Measurements from ENCODE around the gene GABRG3. TPM values are rescaled to one million over a fixed set of nuclear protein-coding genes. Genes with fewer than 3 reads are reported as not detected.

GABRG3 gene
- total and polyA plus RNA-seq, 9 of the 15 experiments (the other 6 are each of a cell fraction or from before 2014, with no cell fraction given) = 4.0 to 15.1 (median 11.2) TPM

DNA sequence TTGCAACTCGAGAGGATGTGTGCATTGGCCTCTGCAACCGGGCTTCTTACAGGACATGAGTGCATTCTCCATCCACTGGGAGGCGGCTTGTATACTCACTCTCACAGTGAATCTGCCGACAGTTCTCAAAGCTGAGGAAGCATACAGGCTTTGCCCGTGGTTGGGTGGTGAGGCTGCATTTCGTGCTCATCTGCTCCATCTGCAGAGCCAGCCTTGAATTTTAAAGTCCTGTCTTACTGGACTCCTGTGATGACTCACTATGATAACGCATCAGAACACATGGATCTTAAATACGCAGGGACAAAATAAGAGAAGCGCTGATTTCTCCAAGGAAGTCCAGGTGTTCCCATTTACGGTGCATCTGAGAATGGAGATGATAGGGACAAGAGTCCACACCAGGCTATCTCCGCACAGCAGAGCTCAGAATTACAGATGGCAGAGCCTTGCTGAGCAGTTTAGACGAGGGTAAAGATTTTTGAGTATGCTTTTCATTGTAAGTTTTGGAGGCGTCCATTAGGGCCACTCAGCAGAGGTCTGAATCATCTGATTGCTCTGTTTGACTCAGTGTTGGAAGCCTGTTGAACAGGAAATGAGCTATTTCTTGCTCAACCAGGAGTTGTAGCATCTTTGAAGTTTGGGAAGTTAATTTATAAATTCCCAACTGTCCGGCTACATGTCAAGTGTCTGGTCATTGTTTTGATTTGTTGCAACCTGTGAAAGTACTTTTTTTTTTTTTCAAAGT is 87.1 kb downstream of the GABRG3 start:
- Histone ChIP-seq H2AFZ (ENCODE audit: low read depth, low read length) (no peak overlapping the region), H3K27me3 (ENCODE audit: control insufficient read depth in 2 of 2, insufficient read depth in 2 of 2, low read length in 2 of 2) (peaks cover 9 to 39% of the 10 kb centered on the region in 2 experiments), H3K9me1 (ENCODE audit: control insufficient read depth, insufficient read depth, low read length) (no peaks in the 10 kb centered on the region), H3K9ac (ENCODE audit: insufficient read depth in 1 of 2, low read depth in 2 of 2, low read length in 2 of 2) (no peak overlapping the region), H3K79me2 (ENCODE audit: control insufficient read depth, insufficient read depth, low read length) (no peaks in the 10 kb centered on the region), H3K36me3 (ENCODE audit: control insufficient read depth, insufficient read depth, low read length) (no peaks in the 10 kb centered on the region), H3K4me1 (replicated peaks in 1 of 2; ENCODE audit: control insufficient read depth in 2 of 2, insufficient read depth in 2 of 2, low read length in 2 of 2) (no peaks in the 10 kb centered on the region), H3K4me3 (no peak overlapping the region), H3K27ac (ENCODE audit: extremely low read depth, low read depth, low read length) (no peak overlapping the region), H3K4me2 (ENCODE audit: insufficient read depth, low read length) (no peak overlapping the region), H4K20me1 (replicated peaks; ENCODE audit: control insufficient read depth, insufficient read depth, low read length) (0 out of 2 replicates have a peak, but pooled peaks cover 2% of the 10 kb centered on the region), H3K9me3 (replicated peaks; ENCODE audit: control insufficient read depth, insufficient read depth, low read depth, low read length) (no peaks in the 10 kb centered on the region)
- 5% methylated on average over 14 of the region's 14 CpGs for WGBS (ENCODE audit: insufficient coverage, low coverage, missing lambda C conversion rate)
- no TSS peak for BruUV-seq (replicated peaks)
- in situ Hi-C loops (cut with MboI) = loop anchor here (10.0 kb wide), 1 partner anchor 297 kb away; no protein-coding TSS in a partner anchor
- DNase-seq (ENCODE audit: extremely low read depth in 1 of 4, low spot score in 3 of 4) (peak in 1 of 4 experiments; percentile 23), FAIRE-seq (peak; percentile 65), ATAC-seq (peak; percentile 66; the same call in 2 of the 3 replicates)
- intact Hi-C loops (cut with micrococcal nuclease) = loop anchor here (5.0 kb wide), 1 partner anchor 194 kb away; no protein-coding TSS in a partner anchor
- ChIA-PET CTCF (ENCODE audit: low intra/inter-chr PET ratio) (interaction anchor here (1.2 kb wide), 1 partner anchor 301 kb away, joined by 4 read pairs; no protein-coding TSS in a partner anchor), POLR2A (interaction anchor here (0.6 kb wide), 1 partner anchor 286 kb away, joined by 3 read pairs; no protein-coding TSS in a partner anchor)
- no peak for TF ChIP-seq ZNF184 (CRISPR knock-in tag; IDR thresholded peaks at IDR 0.05)
- no peak for TF ChIP-seq TEAD2 (tag; IDR thresholded peaks at IDR 0.05)
- no peak for TF ChIP-seq FOXP1 (CRISPR knock-in tag; IDR thresholded peaks at IDR 0.05)
- TF ChIP-seq ZNF263 (CRISPR knock-in tag; IDR thresholded peaks at IDR 0.05; ENCODE audit: borderline replicate concordance) = no peak
- TF ChIP-seq ZNF444 (CRISPR knock-in tag; IDR thresholded peaks at IDR 0.05) = no peak
- no peak for TF ChIP-seq SAFB2 (IDR thresholded peaks at IDR 0.05; ENCODE audit: borderline replicate concordance, low read depth, low read length, severe bottlenecking)
- TF ChIP-seq, protein P1, sequence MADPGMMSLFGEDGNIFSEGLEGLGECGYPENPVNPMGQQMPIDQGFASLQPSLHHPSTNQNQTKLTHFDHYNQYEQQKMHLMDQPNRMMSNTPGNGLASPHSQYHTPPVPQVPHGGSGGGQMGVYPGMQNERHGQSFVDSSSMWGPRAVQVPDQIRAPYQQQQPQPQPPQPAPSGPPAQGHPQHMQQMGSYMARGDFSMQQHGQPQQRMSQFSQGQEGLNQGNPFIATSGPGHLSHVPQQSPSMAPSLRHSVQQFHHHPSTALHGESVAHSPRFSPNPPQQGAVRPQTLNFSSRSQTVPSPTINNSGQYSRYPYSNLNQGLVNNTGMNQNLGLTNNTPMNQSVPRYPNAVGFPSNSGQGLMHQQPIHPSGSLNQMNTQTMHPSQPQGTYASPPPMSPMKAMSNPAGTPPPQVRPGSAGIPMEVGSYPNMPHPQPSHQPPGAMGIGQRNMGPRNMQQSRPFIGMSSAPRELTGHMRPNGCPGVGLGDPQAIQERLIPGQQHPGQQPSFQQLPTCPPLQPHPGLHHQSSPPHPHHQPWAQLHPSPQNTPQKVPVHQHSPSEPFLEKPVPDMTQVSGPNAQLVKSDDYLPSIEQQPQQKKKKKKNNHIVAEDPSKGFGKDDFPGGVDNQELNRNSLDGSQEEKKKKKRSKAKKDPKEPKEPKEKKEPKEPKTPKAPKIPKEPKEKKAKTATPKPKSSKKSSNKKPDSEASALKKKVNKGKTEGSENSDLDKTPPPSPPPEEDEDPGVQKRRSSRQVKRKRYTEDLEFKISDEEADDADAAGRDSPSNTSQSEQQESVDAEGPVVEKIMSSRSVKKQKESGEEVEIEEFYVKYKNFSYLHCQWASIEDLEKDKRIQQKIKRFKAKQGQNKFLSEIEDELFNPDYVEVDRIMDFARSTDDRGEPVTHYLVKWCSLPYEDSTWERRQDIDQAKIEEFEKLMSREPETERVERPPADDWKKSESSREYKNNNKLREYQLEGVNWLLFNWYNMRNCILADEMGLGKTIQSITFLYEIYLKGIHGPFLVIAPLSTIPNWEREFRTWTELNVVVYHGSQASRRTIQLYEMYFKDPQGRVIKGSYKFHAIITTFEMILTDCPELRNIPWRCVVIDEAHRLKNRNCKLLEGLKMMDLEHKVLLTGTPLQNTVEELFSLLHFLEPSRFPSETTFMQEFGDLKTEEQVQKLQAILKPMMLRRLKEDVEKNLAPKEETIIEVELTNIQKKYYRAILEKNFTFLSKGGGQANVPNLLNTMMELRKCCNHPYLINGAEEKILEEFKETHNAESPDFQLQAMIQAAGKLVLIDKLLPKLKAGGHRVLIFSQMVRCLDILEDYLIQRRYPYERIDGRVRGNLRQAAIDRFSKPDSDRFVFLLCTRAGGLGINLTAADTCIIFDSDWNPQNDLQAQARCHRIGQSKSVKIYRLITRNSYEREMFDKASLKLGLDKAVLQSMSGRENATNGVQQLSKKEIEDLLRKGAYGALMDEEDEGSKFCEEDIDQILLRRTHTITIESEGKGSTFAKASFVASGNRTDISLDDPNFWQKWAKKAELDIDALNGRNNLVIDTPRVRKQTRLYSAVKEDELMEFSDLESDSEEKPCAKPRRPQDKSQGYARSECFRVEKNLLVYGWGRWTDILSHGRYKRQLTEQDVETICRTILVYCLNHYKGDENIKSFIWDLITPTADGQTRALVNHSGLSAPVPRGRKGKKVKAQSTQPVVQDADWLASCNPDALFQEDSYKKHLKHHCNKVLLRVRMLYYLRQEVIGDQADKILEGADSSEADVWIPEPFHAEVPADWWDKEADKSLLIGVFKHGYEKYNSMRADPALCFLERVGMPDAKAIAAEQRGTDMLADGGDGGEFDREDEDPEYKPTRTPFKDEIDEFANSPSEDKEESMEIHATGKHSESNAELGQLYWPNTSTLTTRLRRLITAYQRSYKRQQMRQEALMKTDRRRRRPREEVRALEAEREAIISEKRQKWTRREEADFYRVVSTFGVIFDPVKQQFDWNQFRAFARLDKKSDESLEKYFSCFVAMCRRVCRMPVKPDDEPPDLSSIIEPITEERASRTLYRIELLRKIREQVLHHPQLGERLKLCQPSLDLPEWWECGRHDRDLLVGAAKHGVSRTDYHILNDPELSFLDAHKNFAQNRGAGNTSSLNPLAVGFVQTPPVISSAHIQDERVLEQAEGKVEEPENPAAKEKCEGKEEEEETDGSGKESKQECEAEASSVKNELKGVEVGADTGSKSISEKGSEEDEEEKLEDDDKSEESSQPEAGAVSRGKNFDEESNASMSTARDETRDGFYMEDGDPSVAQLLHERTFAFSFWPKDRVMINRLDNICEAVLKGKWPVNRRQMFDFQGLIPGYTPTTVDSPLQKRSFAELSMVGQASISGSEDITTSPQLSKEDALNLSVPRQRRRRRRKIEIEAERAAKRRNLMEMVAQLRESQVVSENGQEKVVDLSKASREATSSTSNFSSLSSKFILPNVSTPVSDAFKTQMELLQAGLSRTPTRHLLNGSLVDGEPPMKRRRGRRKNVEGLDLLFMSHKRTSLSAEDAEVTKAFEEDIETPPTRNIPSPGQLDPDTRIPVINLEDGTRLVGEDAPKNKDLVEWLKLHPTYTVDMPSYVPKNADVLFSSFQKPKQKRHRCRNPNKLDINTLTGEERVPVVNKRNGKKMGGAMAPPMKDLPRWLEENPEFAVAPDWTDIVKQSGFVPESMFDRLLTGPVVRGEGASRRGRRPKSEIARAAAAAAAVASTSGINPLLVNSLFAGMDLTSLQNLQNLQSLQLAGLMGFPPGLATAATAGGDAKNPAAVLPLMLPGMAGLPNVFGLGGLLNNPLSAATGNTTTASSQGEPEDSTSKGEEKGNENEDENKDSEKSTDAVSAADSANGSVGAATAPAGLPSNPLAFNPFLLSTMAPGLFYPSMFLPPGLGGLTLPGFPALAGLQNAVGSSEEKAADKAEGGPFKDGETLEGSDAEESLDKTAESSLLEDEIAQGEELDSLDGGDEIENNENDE (IDR thresholded peaks at IDR 0.05; ENCODE audit: low read depth, low read length) = no peak
- TF ChIP-seq BCL6 (CRISPR knock-in tag; IDR thresholded peaks at IDR 0.05) = no peak

Data from K562 (cell line).